ENCODE measurements around the gene SP140.

- TF ChIP-seq POLR2A (IDR thresholded peaks at IDR 0.05) (no peak), CTCF (IDR thresholded peaks at IDR 0.05) (no peak)
Observed at GRCh38 chr2:230324503-230324902, 99.0 kb downstream of the SP140 start.
